Measurements from ENCODE around the gene TNFAIP8L3.

Gene TNFAIP8L3

DNA sequence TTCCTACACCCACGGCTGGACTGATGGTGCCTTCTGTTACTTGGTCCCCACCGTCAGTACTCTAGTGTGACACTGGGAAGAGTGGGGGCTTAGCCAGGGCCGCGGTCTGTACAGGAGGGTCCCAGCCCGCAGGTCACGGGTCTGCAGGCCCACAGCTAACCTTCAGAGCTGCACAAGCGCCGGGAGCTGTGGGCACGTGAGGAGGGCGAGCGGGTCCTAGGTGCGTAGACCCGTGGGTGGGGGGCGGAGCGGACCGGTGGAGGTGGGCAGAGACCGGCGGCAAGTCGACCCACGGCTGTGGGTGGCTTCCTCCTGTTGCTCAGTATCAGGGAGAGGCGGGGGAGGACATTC, 1.2 kb downstream of the TNFAIP8L3 start:
- DNase-seq (ENCODE audit: low read depth): no peak
- H3K4me3 ChIP-seq (ENCODE audit: low read depth, low read length): no peak overlapping the region
- in situ Hi-C loops (cut with HindIII; ENCODE audit: low sequenced_read_pairs): no loop called here
- TF ChIP-seq, protein P1, sequence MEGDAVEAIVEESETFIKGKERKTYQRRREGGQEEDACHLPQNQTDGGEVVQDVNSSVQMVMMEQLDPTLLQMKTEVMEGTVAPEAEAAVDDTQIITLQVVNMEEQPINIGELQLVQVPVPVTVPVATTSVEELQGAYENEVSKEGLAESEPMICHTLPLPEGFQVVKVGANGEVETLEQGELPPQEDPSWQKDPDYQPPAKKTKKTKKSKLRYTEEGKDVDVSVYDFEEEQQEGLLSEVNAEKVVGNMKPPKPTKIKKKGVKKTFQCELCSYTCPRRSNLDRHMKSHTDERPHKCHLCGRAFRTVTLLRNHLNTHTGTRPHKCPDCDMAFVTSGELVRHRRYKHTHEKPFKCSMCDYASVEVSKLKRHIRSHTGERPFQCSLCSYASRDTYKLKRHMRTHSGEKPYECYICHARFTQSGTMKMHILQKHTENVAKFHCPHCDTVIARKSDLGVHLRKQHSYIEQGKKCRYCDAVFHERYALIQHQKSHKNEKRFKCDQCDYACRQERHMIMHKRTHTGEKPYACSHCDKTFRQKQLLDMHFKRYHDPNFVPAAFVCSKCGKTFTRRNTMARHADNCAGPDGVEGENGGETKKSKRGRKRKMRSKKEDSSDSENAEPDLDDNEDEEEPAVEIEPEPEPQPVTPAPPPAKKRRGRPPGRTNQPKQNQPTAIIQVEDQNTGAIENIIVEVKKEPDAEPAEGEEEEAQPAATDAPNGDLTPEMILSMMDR (IDR thresholded peaks at IDR 0.05; ENCODE audit: low read depth, low read length, missing control alignments): no peak

DNA sequence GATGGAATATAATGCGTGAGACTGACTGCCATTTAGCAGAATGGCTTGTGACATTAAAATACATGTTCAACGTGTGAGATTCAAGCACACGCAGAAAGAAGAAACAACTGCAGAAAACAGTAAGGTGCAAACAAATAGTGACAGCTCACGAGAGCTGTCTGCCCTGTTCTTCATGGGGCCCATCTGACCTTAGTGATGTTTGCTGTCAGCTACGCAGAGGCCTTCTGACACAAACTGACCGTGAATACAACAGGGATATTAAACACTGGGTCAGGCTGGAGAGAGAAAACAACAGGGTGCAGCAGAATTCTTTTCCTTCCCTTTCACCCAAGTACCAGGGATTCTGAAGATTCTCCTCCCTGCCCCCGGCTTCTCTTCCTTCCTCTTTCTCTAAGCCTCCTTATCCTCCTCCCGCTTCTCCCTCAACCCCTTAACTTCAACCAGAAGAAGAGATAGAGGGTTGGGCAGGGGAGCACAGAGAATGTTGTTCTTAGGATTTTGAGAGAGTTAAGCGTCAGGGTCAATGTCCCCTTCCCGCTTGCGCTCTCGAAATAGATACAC, 2.1 kb downstream of the TNFAIP8L3 start:
- in situ Hi-C loops (cut with HindIII; ENCODE audit: low sequenced_read_pairs): no loop called here
- no peak overlapping the region for H3K4me3 ChIP-seq (ENCODE audit: low read depth, low read length)
- TF ChIP-seq, protein P1 (IDR thresholded peaks at IDR 0.05; ENCODE audit: low read depth, low read length, missing control alignments): no peak
- no peak for DNase-seq (ENCODE audit: low read depth)

- TF ChIP-seq, protein P1 (IDR thresholded peaks at IDR 0.05; ENCODE audit: low read depth, low read length, missing control alignments): no peak
- in situ Hi-C loops (cut with HindIII; ENCODE audit: low sequenced_read_pairs): no loop called here
Observed at GRCh38 chr15:51090753-51091152, 4.0 kb downstream of the TNFAIP8L3 start.

DNA sequence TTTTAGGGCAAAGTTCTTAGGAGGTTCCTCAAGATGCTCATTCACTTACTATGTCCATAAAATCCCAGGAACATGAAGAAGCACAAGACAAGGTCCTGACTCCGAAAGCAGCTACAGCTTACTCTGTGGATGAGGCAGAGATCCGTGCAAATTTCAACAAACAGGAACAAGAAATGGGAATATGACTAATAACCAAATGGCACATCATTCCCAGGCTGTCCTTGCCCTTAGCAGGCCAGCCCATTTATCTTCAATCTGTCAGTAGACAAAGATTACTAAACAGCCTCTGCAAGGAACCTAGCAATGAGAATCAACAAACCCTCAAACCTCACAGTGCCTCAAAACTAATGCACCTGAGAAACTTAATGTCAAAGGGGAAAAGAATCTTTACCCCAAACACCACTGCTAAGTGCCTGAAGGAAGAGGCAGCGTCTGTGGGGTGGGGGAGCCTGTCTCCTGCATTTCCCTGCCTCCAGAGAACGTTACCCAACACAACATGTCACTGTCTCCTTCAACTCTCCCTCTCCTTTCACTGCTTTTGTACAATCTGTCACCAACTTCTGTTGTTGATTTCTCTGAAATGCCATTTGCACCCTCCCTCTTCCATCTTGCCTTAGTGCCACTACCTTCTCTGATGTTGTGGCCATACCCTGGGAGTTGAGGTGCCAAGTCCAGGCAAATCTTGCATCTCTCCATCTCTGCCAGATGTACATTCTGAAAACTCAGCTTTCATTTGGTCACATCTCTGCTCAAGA, 4.8 kb downstream of the TNFAIP8L3 start:
- TF ChIP-seq, protein P1 (IDR thresholded peaks at IDR 0.05; ENCODE audit: low read depth, low read length, missing control alignments): no peak
- no peak overlapping the region for H3K4me3 ChIP-seq (ENCODE audit: low read depth, low read length)
- no peak for DNase-seq (ENCODE audit: low read depth)
- in situ Hi-C loops (cut with HindIII; ENCODE audit: low sequenced_read_pairs): no loop called here

More at GRCh38 chr15:51090753-51091152, 4.0 kb downstream of the TNFAIP8L3 start:
- no peak for DNase-seq (ENCODE audit: low read depth)
- no peak overlapping the region for H3K4me3 ChIP-seq (ENCODE audit: low read depth, low read length)

- DNase-seq (ENCODE audit: low read depth): no peak
- H3K4me3 ChIP-seq (ENCODE audit: low read depth, low read length): no peak overlapping the region
- TF ChIP-seq, protein P1 (IDR thresholded peaks at IDR 0.05; ENCODE audit: low read depth, low read length, missing control alignments): no peak
- in situ Hi-C loops (cut with HindIII; ENCODE audit: low sequenced_read_pairs): no loop called here
Observed at GRCh38 chr15:51089041-51089440, 5.7 kb downstream of the TNFAIP8L3 start.

DNA sequence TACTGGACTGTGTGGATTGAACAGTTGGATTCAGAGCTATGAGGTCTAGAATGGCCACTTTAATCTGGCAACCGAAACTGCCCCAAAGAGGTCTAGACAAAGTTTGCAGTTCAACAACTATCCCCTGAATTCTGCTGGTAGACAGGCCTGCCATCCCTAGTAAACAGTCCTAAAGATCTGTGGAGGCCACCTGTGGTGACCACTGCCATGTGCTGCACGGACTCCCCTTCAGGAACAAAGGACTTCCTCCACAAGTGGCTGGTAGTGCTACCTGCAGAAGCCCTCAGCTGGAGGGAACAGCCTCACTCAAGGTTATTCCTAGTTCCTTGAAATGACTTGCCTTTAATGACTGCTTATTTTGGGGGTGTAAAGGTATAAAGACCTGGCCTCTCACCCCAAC, 6.1 kb downstream of the TNFAIP8L3 start:
- TF ChIP-seq, protein P1 (IDR thresholded peaks at IDR 0.05; ENCODE audit: low read depth, low read length, missing control alignments): no peak
- in situ Hi-C loops (cut with HindIII; ENCODE audit: low sequenced_read_pairs): no loop called here
- H3K4me3 ChIP-seq (ENCODE audit: low read depth, low read length): no peak overlapping the region
- no peak for DNase-seq (ENCODE audit: low read depth)
